Ovary (tissue), 9 donors: ENCODE measurements around the gene N4BP2L1. TPM values are rescaled to one million over a fixed set of nuclear protein-coding genes. Genes with fewer than 3 reads are reported as not detected.

ENCODE experiments used
- DNase-seq, 5 donors: peaks; one replicate each; pipeline ENCODE4 v3.0.0-alpha.2; 2019 to 2020
- H3K27ac ChIP-seq, 2 donors: fragments of 200-600 bp; one replicate each; pipeline versions ENCODE4 v1.5.1 to v1.8.0; 2019 to 2022
- H3K27me3 ChIP-seq: fragments of 200-600 bp; one replicate; pipeline ENCODE4 v1.8.0; 2022
- H3K36me3 ChIP-seq: fragments of 200-600 bp; sonication (generic); one replicate; pipeline ENCODE4 v1.5.1; 2019
- H3K4me1 ChIP-seq: one replicate; pipeline ENCODE4 v1.8.1; 2013; ENCODE audit warnings: mild to moderate bottlenecking, moderate library complexity; ENCODE audit not compliant: insufficient read depth
- H3K4me3 ChIP-seq: fragments of 200-600 bp; sonication (generic); one replicate; pipeline ENCODE4 v1.5.1; 2017
- H3K9me3 ChIP-seq, 2 donors: fragments of 200-600 bp in 1 of 2; sonication (generic) in 1 of 2; one replicate each; pipeline versions ENCODE4 v1.5.1 to v1.8.1; 2013 to 2019; ENCODE audit warnings: mild to moderate bottlenecking in 1 of 2, moderate library complexity in 1 of 2
- CTCF ChIP-seq, 3 donors: fragments of 450-650 bp in 2 of 3; fragments of 200-600 bp in 1 of 3; IDR thresholded peaks; one replicate each; pipeline versions ENCODE4 v1.5.1 to v1.8.0; 2016 to 2022; ENCODE audit warnings: antibody characterized with exemption in 3 of 3, mild to moderate bottlenecking in 1 of 3
- EP300 ChIP-seq: sonication (generic); formaldehyde crosslinking; IDR thresholded peaks from one replicate; pipeline ENCODE4 v1.6.1; 2017; ENCODE audit warnings: antibody characterized with exemption
- POLR2A ChIP-seq: fragments of 450-650 bp; IDR thresholded peaks from one replicate; pipeline ENCODE4 v1.6.1; 2017; ENCODE audit warnings: antibody characterized with exemption, mild to moderate bottlenecking, moderate library complexity
- WGBS, 3 donors: extraction: QIAGEN DNeasy Blood & Tissue Kit in 1 of 3; methylation state at CpG; one replicate each; pipeline versions ENCODE4 v1.1.5 to v1.1.7; 2013 to 2017; 5-methylcytosine and 5-hydroxymethylcytosine counted together
- intact Hi-C, 4 donors: fragments of 100-400 bp; cut with DNase I; formaldehyde crosslinking; loops; one replicate each; pipeline versions ENCODE4 v1.11.0 to v1.15.1; 2022 to 2023
- polyA plus RNA-seq, 2 donors: library from polyadenylated mRNA; stranded (reverse); fragments of 200-250 nt in 1 of 2; fragments of 350-450 nt in 1 of 2; fragmentation: Illumina TruSeq in 1 of 2; extraction: RNeasy Lipid Tissue Mini Kit (QIAGEN cat#74804) in 1 of 2; gene quantifications; one replicate each; pipeline ENCODE4 v1.2.3, GENCODE V29; 2013 to 2014
- total RNA-seq, 7 donors: library from RNA; depleted of rRNA in 2 of 7; stranded (reverse); fragments of >200 nt in 2 of 7; fragmentation: NEBNext Ultra II Directional in 3 of 7; extraction: Animal tissue kit (Norgen Biotek cat#: 25700) in 3 of 7; gene quantifications; one replicate each; pipeline versions ENCODE4 v1.1.0 to v1.2.4, GENCODE V29; 2016 to 2023
- donor health status: DM: no; HTN: no; CAD: no; lungs with moderate emphysema.
- donor health status: DM: no; HTN: no; CAD: no.
- donor health status: Bipolar disorder and iron deficiency.
- donor health status: DM: yes; HTN: yes; CAD: no.
- donor health status: DM: no; HTN: no; CAD: no.
- donor health status: DM: yes; HTN: yes; CAD: no.

The N4BP2L1 gene
- total and polyA plus RNA-seq, 9 donors, result 22.1 to 63.4 (median 30.6) TPM

GRCh38 chr13:32468502-32469142 is 40.7 kb upstream of the N4BP2L1 start:
- Histone ChIP-seq H3K4me1 (no peaks in the 10 kb centered on the region), H3K36me3 (no peaks in the 10 kb centered on the region), H3K27ac (no peak overlapping the region), H3K4me3 (no peak overlapping the region), H3K9me3 (no peaks in the 10 kb centered on the region), H3K27me3 (no peaks in the 10 kb centered on the region)
- intact Hi-C loops, result no loop called here
- DNase-seq, result no peak
- 54 to 65% (median 57%) methylated on average over 6 of the region's 6 CpGs for WGBS, 3 donors
- no peak for TF ChIP-seq CTCF (IDR thresholded peaks at IDR 0.05)

GRCh38 chr13:32456591-32456990 is 28.7 kb upstream of the N4BP2L1 start:
- no peaks in the 10 kb centered on the region for H3K36me3 ChIP-seq
- WGBS, 3 donors, result 94 to 100% (median 98%) methylated on average over 2 of the region's 2 CpGs
- H3K9me3 ChIP-seq, result peaks cover 0 to 4% of the 10 kb centered on the region in 2 donors
- intact Hi-C loops, result no loop called here
- H3K4me3 ChIP-seq, result no peak overlapping the region
- DNase-seq, result no peak
- no peaks in the 10 kb centered on the region for H3K4me1 ChIP-seq
- TF ChIP-seq EP300 (no peak), CTCF (IDR thresholded peaks at IDR 0.05) (no peak), POLR2A (no peak)
- no peak overlapping the region for H3K27ac ChIP-seq
- H3K27me3 ChIP-seq, result no peaks in the 10 kb centered on the region

- no peak overlapping the region for H3K4me3 ChIP-seq
- intact Hi-C loops, result no loop called here
- H3K4me1 ChIP-seq, result no peaks in the 10 kb centered on the region
- no peak for DNase-seq
- peaks cover 0 to 4% of the 10 kb centered on the region in 2 donors for H3K9me3 ChIP-seq
- no peaks in the 10 kb centered on the region for H3K27me3 ChIP-seq
- no peak overlapping the region for H3K27ac ChIP-seq
- TF ChIP-seq EP300, result no peak
- TF ChIP-seq POLR2A, result no peak
- no peak for TF ChIP-seq CTCF (IDR thresholded peaks at IDR 0.05)
- 96 to 100% (median 96%) methylated on average over 2 of the region's 2 CpGs for WGBS, 3 donors
- no peaks in the 10 kb centered on the region for H3K36me3 ChIP-seq
These were observed 27.6 kb upstream of the N4BP2L1 start for GRCh38 chr13:32455594-32455903.

GRCh38 chr13:32454886-32455593 is 27.1 kb upstream of the N4BP2L1 start:
- H3K4me3 ChIP-seq, result no peak overlapping the region
- no peak overlapping the region for H3K27ac ChIP-seq
- no peaks in the 10 kb centered on the region for H3K36me3 ChIP-seq
- TF ChIP-seq EP300 (no peak), CTCF (IDR thresholded peaks at IDR 0.05) (no peak)
- H3K9me3 ChIP-seq, result peaks cover 0 to 4% of the 10 kb centered on the region in 2 donors
- DNase-seq, result no peak
- H3K4me1 ChIP-seq, result no peaks in the 10 kb centered on the region
- no peaks in the 10 kb centered on the region for H3K27me3 ChIP-seq
- intact Hi-C loops, result no loop called here
- WGBS, 3 donors, result 91 to 94% (median 92%) methylated on average over 8 of the region's 8 CpGs
